ENCODE results near the gene VAMP3.
"Not testable (repeated sequence)": the region's sequence is repeated elsewhere in the genome, so short reads cannot be mapped to it uniquely, and the experiment has no call there.

VAMP3 gene

GRCh38 chr1:7781923-7782495, 10.9 kb downstream of the VAMP3 start:
- H3K27ac Mint-ChIP-seq: peak overlapping the region; percentile 82
- H3K27me3 Mint-ChIP-seq (ENCODE audit: low read depth): peaks cover 11% of the 10 kb centered on the region
- H3K36me3 Mint-ChIP-seq (ENCODE audit: low read depth): peaks cover 12% of the 10 kb centered on the region
- peak overlapping the region; percentile 61 for H3K4me3 Mint-ChIP-seq
- no peaks in the 10 kb centered on the region for H3K9me3 Mint-ChIP-seq
- H3K4me1 Mint-ChIP-seq (ENCODE audit: low read depth): peaks cover 17% of the 10 kb centered on the region

DNA sequence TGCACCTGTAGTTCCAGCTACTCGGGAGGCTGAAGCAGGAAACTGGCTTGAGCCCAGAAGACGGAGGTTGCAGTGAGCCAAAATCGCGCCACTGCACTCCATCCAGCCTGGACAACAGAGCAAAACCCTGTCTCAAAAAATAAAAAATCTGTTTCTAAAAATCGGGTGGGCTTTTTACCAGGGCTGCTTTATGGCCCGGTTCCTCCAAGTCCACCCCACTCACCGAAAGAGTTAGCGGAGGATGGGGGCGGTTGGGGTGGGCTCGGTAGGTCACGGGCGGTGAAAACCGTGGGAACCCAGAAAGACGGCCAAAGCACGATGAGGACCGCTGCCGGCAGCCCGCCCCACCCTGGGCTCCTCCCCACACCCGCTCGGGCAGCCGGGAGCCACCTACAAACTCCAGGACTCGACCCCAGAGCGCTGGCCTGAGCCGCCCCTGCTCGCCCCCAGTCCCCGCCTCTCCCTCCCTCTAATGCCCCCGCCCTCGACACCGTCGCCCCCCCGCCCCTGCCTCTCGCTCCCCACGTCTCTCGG, 12.1 kb downstream of the VAMP3 start:
- peak overlapping the region; percentile 31 for H3K27ac Mint-ChIP-seq
- H3K36me3 Mint-ChIP-seq (ENCODE audit: low read depth): peaks cover 4% of the 10 kb centered on the region
- peak overlapping the region; percentile 61 for H3K4me3 Mint-ChIP-seq
- no peaks in the 10 kb centered on the region for H3K9me3 Mint-ChIP-seq
- H3K27me3 Mint-ChIP-seq (ENCODE audit: low read depth): peaks cover 11% of the 10 kb centered on the region
- H3K4me1 Mint-ChIP-seq (ENCODE audit: low read depth): peaks cover 17% of the 10 kb centered on the region

- Mint-ChIP-seq H3K36me3 (ENCODE audit: low read depth) (peaks cover 4% of the 10 kb centered on the region), H3K27ac (peak within 1 kb of the TSS; percentile 68), H3K27me3 (ENCODE audit: low read depth) (peaks cover 11% of the 10 kb centered on the region), H3K9me3 (no peaks in the 10 kb centered on the region), H3K4me1 (ENCODE audit: low read depth) (peaks cover 17% of the 10 kb centered on the region), H3K4me3 (peak within 1 kb of the TSS; percentile 61)
Measured at GRCh38 chr1:7783826-7784491, 12.9 kb downstream of the VAMP3 start, which contains the start of gene PER3. Gene PER3, plus strand, starts transcription at chr1:7784291. Its CDS starts 587 bp downstream, at chr1:7784878.

GRCh38 chr1:7784492-7785071, 13.5 kb downstream of the VAMP3 start:
- Mint-ChIP-seq H3K36me3 (ENCODE audit: low read depth) (peaks cover 4% of the 10 kb centered on the region), H3K4me1 (ENCODE audit: low read depth) (peaks cover 17% of the 10 kb centered on the region), H3K9me3 (peaks cover 4% of the 10 kb centered on the region), H3K4me3 (no peak overlapping the region), H3K27me3 (ENCODE audit: low read depth) (peaks cover 11% of the 10 kb centered on the region), H3K27ac (peak overlapping the region; percentile 68)

DNA sequence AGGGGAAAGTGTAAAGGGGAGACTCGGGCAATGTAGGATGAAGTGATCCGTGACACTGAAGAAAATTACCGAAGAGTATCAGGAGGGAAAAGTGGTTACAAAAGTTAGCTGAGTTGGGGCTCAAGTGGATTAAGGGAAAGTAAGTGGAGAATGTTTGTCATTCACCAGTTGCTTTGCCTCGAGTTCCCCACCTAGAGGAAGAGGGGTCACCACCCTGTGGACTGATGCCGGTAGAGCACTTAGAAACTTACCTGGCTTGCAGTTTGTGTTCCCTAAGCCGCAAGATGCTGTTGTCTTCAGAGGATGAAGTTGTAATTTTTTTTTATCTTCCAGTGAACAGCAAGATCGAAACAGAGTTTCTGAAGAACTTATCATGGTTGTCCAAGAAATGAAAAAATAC, 14.0 kb downstream of the VAMP3 start:
- no peak overlapping the region for H3K4me3 Mint-ChIP-seq
- H3K4me1 Mint-ChIP-seq (ENCODE audit: low read depth): peaks cover 17% of the 10 kb centered on the region
- peaks cover 11% of the 10 kb centered on the region for H3K27me3 Mint-ChIP-seq (ENCODE audit: low read depth)
- peaks cover 4% of the 10 kb centered on the region for H3K36me3 Mint-ChIP-seq (ENCODE audit: low read depth)
- peak overlapping the region; percentile 68 for H3K27ac Mint-ChIP-seq
- peaks cover 9% of the 10 kb centered on the region for H3K9me3 Mint-ChIP-seq

DNA sequence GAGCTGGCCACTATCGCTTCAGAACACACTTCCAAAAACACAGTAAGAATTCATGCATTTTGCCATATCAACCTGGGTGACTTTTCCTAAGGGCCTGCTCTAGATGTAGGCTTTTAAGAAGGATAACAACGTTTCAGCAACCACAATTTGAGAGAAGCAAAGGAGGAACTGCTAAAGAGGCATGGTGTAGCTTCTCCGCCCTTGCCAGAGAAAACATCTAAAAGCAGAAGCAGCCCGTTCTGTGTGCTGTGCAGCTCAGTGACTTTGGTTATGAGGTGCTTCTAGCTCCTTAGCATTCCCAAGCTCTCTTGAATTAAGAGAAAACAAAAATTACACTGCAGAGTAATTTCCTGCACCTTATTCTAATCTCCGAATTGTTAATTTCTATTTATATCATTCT, 15.7 kb downstream of the VAMP3 start:
- Mint-ChIP-seq H3K27me3 (ENCODE audit: low read depth) (peaks cover 11% of the 10 kb centered on the region), H3K4me1 (ENCODE audit: low read depth) (peaks cover 11% of the 10 kb centered on the region), H3K27ac (no peak overlapping the region), H3K36me3 (ENCODE audit: low read depth) (peaks cover 5% of the 10 kb centered on the region), H3K9me3 (peaks cover 19% of the 10 kb centered on the region), H3K4me3 (no peak overlapping the region)

DNA sequence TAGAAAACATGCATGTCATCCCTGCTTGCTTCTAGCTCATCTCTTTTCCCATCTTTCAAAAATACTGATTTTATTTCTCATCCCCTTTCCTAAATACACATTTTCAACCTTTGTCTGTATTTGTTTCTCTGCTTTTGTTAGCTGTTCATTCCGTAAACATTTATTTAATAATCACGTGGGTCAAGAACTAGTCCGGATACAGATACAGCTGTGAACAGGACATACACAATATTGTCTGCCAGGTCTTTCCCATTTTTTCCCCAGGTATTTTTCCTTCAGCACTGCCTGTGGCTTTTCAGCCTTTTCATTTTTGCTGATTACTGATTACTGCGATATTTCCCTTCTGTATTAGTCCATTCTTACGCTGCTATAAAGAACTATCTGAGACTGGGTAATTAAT, 18.7 kb downstream of the VAMP3 start:
- Mint-ChIP-seq H3K4me1 (ENCODE audit: low read depth) (no peaks in the 10 kb centered on the region), H3K9me3 (peaks cover 32% of the 10 kb centered on the region), H3K36me3 (ENCODE audit: low read depth) (peaks cover 3% of the 10 kb centered on the region), H3K27ac (no peak overlapping the region), H3K27me3 (ENCODE audit: low read depth) (peaks cover 10% of the 10 kb centered on the region), H3K4me3 (no peak overlapping the region)

DNA sequence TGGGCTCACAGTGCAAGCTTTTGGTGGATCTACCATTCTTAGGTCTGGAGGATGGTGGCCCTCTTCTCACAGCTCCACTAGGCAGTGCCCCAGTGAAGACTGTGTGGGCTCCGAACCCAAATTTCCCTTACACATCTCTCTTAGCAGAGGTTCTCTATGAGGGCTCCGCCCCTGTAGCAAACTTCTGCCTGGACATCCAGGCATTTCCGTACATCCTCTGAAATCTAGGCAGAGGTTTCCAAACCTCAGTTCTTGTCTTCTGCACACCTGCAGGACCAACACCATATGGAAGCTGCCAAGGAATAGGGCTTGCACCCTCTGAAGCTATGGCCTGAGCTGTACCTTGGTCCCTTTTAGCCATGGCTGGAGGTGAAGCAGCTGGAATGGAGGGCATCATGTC, 19.9 kb downstream of the VAMP3 start:
- H3K27ac Mint-ChIP-seq; H3K4me1 Mint-ChIP-seq (ENCODE audit: low read depth); H3K27me3 Mint-ChIP-seq (ENCODE audit: low read depth); H3K36me3 Mint-ChIP-seq (ENCODE audit: low read depth); H3K4me3 Mint-ChIP-seq: not testable (repeated sequence)
- H3K9me3 Mint-ChIP-seq: peaks cover 32% of the 10 kb centered on the region

DNA sequence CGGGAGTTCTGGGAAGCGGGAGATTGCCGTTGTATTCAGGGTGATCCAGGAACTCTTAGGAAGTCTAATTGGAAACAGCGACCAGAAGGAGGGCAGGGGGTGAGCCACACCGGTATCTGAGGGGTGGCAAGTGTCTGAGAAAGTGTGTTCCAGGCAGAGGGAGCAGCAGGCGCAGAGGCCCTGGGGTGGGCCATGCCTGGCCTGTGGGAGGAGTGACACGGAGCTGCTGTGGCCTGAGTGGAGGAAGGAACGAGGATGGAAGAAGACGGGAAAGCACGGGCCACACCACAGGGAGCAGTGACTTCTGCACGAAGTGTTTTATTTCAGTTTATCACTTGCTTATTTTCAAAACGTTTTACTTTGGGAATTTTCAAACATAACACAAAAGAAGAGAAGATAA, 24.3 kb downstream of the VAMP3 start:
- peaks cover 3% of the 10 kb centered on the region for H3K36me3 Mint-ChIP-seq (ENCODE audit: low read depth)
- no peaks in the 10 kb centered on the region for H3K4me1 Mint-ChIP-seq (ENCODE audit: low read depth)
- peaks cover 19% of the 10 kb centered on the region for H3K9me3 Mint-ChIP-seq
- no peaks in the 10 kb centered on the region for H3K27me3 Mint-ChIP-seq (ENCODE audit: low read depth)
- H3K27ac Mint-ChIP-seq: no peak overlapping the region
- H3K4me3 Mint-ChIP-seq: no peak overlapping the region

GRCh38 chr1:7805460-7805859, 34.4 kb downstream of the VAMP3 start:
- Mint-ChIP-seq H3K27ac (no peak overlapping the region), H3K9me3 (no peaks in the 10 kb centered on the region), H3K4me1 (ENCODE audit: low read depth) (no peaks in the 10 kb centered on the region), H3K4me3 (no peak overlapping the region), H3K27me3 (ENCODE audit: low read depth) (no peaks in the 10 kb centered on the region), H3K36me3 (ENCODE audit: low read depth) (no peaks in the 10 kb centered on the region)

- no peak overlapping the region for H3K4me3 Mint-ChIP-seq
- no peaks in the 10 kb centered on the region for H3K27me3 Mint-ChIP-seq (ENCODE audit: low read depth)
- H3K9me3 Mint-ChIP-seq: peaks cover 6% of the 10 kb centered on the region
- no peak overlapping the region for H3K27ac Mint-ChIP-seq
- no peaks in the 10 kb centered on the region for H3K4me1 Mint-ChIP-seq (ENCODE audit: low read depth)
- H3K36me3 Mint-ChIP-seq (ENCODE audit: low read depth): peaks cover 5% of the 10 kb centered on the region
Measured at GRCh38 chr1:7808253-7808844, 37.3 kb downstream of the VAMP3 start.

- Mint-ChIP-seq H3K4me3 (no peak overlapping the region), H3K4me1 (ENCODE audit: low read depth) (no peaks in the 10 kb centered on the region), H3K27ac (no peak overlapping the region), H3K36me3 (ENCODE audit: low read depth) (peaks cover 9% of the 10 kb centered on the region), H3K27me3 (ENCODE audit: low read depth) (no peaks in the 10 kb centered on the region), H3K9me3 (peaks cover 17% of the 10 kb centered on the region)
Measured at GRCh38 chr1:7809742-7810141, 38.6 kb downstream of the VAMP3 start.

- Mint-ChIP-seq H3K4me3 (no peak overlapping the region), H3K36me3 (ENCODE audit: low read depth) (peaks cover 9% of the 10 kb centered on the region), H3K27ac (no peak overlapping the region), H3K27me3 (ENCODE audit: low read depth) (no peaks in the 10 kb centered on the region), H3K9me3 (peaks cover 21% of the 10 kb centered on the region), H3K4me1 (ENCODE audit: low read depth) (no peaks in the 10 kb centered on the region)
Measured at GRCh38 chr1:7810395-7810794, 39.3 kb downstream of the VAMP3 start.

DNA sequence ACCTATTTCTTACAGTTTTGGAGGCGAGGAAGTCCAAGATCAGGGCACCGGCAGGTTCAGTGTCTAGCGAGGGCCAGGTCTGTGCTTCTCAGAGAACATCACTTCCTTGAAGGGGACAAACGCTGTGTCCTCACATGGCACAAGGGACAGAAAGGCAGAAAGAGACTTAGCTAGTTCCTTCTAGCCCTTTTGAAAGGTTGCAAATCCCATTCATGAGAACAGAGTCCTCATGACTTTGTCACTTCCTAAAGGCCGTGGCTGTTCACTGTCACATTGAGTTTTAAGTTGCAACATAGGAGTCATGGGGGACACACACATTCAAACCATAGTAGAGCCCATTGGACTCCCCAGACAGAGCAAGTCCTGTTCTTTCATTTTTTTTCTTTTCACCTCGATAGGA, 40.4 kb downstream of the VAMP3 start:
- Mint-ChIP-seq H3K36me3 (ENCODE audit: low read depth) (peaks cover 9% of the 10 kb centered on the region), H3K4me3 (no peak overlapping the region), H3K9me3 (peaks cover 22% of the 10 kb centered on the region), H3K4me1 (ENCODE audit: low read depth) (no peaks in the 10 kb centered on the region), H3K27ac (no peak overlapping the region), H3K27me3 (ENCODE audit: low read depth) (no peaks in the 10 kb centered on the region)

Data from T-helper 1 cell treated with Interleukin-12 subunit alpha and Interleukin-12 subunit beta and Interleukin-4 antibody, amounts not matched to agents 30 μg/mL and 1 μg/mL, for 36 hours (primary cell).